ENCODE results near the gene ZCCHC9. TPM values are rescaled to one million over a fixed set of nuclear protein-coding genes. Genes with fewer than 3 reads are reported as not detected.

The ZCCHC9 gene
- polyA plus RNA-seq, 1 of the 3 experiments (the other 2 are of a cell fraction) = 13.2 TPM

DNA sequence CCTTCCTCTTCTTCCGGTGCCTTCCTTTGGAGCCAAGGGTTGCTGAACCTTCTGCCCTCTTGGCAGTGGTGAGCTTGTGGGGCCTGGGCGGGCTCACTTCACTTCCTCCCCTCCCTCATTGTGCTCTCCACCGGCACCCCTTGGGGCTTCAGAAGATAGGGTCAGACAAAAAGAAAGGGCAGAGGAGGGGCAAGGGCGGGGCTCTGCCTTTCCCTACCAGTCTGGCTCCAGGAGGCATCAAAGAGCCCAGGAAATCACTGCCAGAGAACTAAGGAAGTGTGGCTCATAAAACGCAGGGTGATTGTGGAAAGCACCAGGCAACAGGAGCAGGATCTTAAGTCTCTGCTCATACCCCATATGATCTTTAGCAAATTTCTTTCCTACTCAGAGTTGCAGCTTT lies 57.7 kb downstream of the ZCCHC9 start:
- Histone ChIP-seq H3K79me2 (ENCODE audit: insufficient read depth) (no peaks in the 10 kb centered on the region), H3K9ac (no peak overlapping the region), H3K4me1 (ENCODE audit: control insufficient read depth in 1 of 2, insufficient read depth in 2 of 2, low read depth in 1 of 2, low read length in 1 of 2) (peaks cover 0 to 2% of the 10 kb centered on the region in 2 experiments; a peak in 1 of 4 replicates), H3K9me3 (no peaks in the 10 kb centered on the region), H2AFZ (ENCODE audit: low read depth) (no peak overlapping the region), H3K4me2 (no peak overlapping the region), H3K27ac (ENCODE audit: low read depth in 2 of 2, low read length in 1 of 2) (no peak overlapping the region), H3F3A (replicated peaks; ENCODE audit: insufficient read depth) (no peaks in the 10 kb centered on the region), H3K36me3 (replicated peaks in 1 of 2; ENCODE audit: control insufficient read depth in 1 of 2, insufficient read depth in 2 of 2, low read length in 1 of 2) (no peaks in the 10 kb centered on the region), H4K20me1 (ENCODE audit: insufficient read depth) (no peaks in the 10 kb centered on the region), H3K9me2 (no peaks in the 10 kb centered on the region), H3K4me3 (ENCODE audit: low read depth in 2 of 2, low read length in 1 of 2) (no peak overlapping the region), H3K27me3 (ENCODE audit: insufficient read depth) (no peaks in the 10 kb centered on the region)
- no peak for TF ChIP-seq FOXM1 (IDR thresholded peaks at IDR 0.05; ENCODE audit: low read depth)
- TF ChIP-seq MXI1 (IDR thresholded peaks at IDR 0.05; ENCODE audit: low read depth, low read length) = no peak
- TF ChIP-seq ELF1 (IDR thresholded peaks at IDR 0.05) = no peak
- TF ChIP-seq EP300 (IDR thresholded peaks at IDR 0.05; ENCODE audit: borderline replicate concordance in 1 of 2, low read depth in 1 of 2, low read length in 1 of 2) = no peak
- no peak for TF ChIP-seq TCF12 (IDR thresholded peaks at IDR 0.05)
- no peak for TF ChIP-seq SIN3A (IDR thresholded peaks at IDR 0.05; ENCODE audit: borderline replicate concordance, low read depth, low read length)
- 65% methylated on average over 5 of the region's 5 CpGs for WGBS (ENCODE audit: low lambda C conversion rate)
- DNase-seq = no peak
- ChIA-PET POLR2A (no interaction called here), CTCF (interaction anchor here (0.9 kb wide), 1 partner anchor 8 kb away, joined by 4 read pairs; no protein-coding TSS in a partner anchor)

DNA sequence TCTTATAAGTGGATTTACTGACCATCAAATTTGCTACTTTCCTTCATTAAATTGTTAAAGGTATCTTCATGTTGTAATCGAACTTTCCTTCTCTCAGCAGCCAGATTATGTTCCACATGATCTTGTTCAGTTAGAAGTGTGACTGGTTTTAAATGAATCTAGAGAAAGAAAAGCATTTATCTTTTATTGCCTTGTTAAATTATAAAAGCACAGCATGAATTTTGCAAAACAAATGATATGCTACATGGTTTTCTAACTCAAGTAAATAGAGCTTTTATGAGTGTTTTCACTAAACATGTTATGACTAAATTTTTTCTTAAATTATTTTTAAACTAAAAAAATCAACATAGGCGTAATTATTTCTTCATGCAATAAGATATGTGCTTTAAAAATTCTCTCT lies 58.5 kb downstream of the ZCCHC9 start:
- H3K4me1 ChIP-seq (ENCODE audit: control insufficient read depth in 1 of 2, insufficient read depth in 2 of 2, low read depth in 1 of 2, low read length in 1 of 2) = no peaks in the 10 kb centered on the region; a peak in 1 of 4 replicates
- H3K36me3 ChIP-seq (replicated peaks in 1 of 2; ENCODE audit: control insufficient read depth in 1 of 2, insufficient read depth in 2 of 2, low read length in 1 of 2) = no peaks in the 10 kb centered on the region
- no peak overlapping the region for H2AFZ ChIP-seq (ENCODE audit: low read depth)
- no peaks in the 10 kb centered on the region for H3K27me3 ChIP-seq (ENCODE audit: insufficient read depth)
- 31% methylated on average over 2 of the region's 2 CpGs for WGBS (ENCODE audit: low lambda C conversion rate)
- no peaks in the 10 kb centered on the region for H3K9me2 ChIP-seq
- no peaks in the 10 kb centered on the region for H3K79me2 ChIP-seq (ENCODE audit: insufficient read depth)
- ChIA-PET POLR2A (no interaction called here), CTCF (interaction anchor here (1.0 kb wide), 1 partner anchor 10 kb away, joined by 4 read pairs; no protein-coding TSS in a partner anchor)
- DNase-seq = no peak
- no peak overlapping the region for H3K9ac ChIP-seq
- H4K20me1 ChIP-seq (ENCODE audit: insufficient read depth) = no peaks in the 10 kb centered on the region
- H3K4me2 ChIP-seq = no peak overlapping the region
- H3K27ac ChIP-seq (ENCODE audit: low read depth in 2 of 2, low read length in 1 of 2) = no peak overlapping the region
- H3K9me3 ChIP-seq = no peaks in the 10 kb centered on the region
- no peaks in the 10 kb centered on the region for H3F3A ChIP-seq (replicated peaks; ENCODE audit: insufficient read depth)
- TF ChIP-seq, protein P1, sequence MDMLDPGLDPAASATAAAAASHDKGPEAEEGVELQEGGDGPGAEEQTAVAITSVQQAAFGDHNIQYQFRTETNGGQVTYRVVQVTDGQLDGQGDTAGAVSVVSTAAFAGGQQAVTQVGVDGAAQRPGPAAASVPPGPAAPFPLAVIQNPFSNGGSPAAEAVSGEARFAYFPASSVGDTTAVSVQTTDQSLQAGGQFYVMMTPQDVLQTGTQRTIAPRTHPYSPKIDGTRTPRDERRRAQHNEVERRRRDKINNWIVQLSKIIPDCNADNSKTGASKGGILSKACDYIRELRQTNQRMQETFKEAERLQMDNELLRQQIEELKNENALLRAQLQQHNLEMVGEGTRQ (IDR thresholded peaks at IDR 0.05; ENCODE audit: borderline replicate concordance, low read depth, low read length) = no peak
- TF ChIP-seq, protein P2, sequence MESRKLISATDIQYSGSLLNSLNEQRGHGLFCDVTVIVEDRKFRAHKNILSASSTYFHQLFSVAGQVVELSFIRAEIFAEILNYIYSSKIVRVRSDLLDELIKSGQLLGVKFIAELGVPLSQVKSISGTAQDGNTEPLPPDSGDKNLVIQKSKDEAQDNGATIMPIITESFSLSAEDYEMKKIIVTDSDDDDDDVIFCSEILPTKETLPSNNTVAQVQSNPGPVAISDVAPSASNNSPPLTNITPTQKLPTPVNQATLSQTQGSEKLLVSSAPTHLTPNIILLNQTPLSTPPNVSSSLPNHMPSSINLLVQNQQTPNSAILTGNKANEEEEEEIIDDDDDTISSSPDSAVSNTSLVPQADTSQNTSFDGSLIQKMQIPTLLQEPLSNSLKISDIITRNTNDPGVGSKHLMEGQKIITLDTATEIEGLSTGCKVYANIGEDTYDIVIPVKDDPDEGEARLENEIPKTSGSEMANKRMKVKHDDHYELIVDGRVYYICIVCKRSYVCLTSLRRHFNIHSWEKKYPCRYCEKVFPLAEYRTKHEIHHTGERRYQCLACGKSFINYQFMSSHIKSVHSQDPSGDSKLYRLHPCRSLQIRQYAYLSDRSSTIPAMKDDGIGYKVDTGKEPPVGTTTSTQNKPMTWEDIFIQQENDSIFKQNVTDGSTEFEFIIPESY (IDR thresholded peaks at IDR 0.05; ENCODE audit: borderline replicate concordance, low read depth) = no peak
- TF ChIP-seq JUND (IDR thresholded peaks at IDR 0.05) (no peak), MAX (IDR thresholded peaks at IDR 0.05; ENCODE audit: low read depth) (no peak), FOXJ3 (CRISPR knock-in tag; IDR thresholded peaks at IDR 0.05) (no peak), YY1 (IDR thresholded peaks at IDR 0.05; ENCODE audit: low read depth) (no peak)
- H3K4me3 ChIP-seq (ENCODE audit: low read depth in 2 of 2, low read length in 1 of 2) = no peak overlapping the region
